SU-DHL-6 (cell line): ENCODE data around the gene SHISA4.

ENCODE experiments used
- EZH2phosphoT487 ChIP-seq: fragments of 200-600 bp; sonication (generic), shearing (Covaris generic); conservative IDR thresholded peaks from 2 replicates; pipeline ENCODE4 v1.6.1; 2018; ENCODE audit warnings: mild to moderate bottlenecking, antibody characterized with exemption, low read length, moderate library complexity, mixed read lengths
- TF ChIP-seq, protein P1 (sequence below): fragments of 200-600 bp; sonication (generic); IDR thresholded peaks from one replicate; pipeline ENCODE4 v1.5.1; 2017; ENCODE audit warnings: antibody characterized with exemption, mild to moderate bottlenecking, low read length, moderate library complexity; ENCODE audit not compliant: insufficient read depth, poor library complexity, severe bottlenecking

DNA sequence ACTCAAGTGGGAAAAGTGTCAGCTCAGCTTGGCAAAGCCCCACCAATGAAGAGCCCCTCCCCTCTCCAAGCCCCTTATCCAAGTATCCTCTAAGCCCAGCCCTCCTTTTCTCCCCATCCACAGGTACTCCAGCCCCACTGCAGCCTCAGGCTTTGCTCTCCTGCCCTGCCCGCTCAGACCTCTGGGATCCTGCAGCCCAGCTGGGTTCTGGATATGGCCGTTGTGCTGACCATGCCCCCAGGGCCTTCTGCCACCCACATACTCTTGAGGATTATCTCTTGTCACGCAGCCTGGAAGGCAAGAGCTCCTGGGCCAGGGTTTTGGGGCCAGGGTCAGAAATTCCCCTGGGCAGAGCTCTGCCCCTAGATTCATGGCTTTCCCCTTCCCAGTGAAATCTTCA lies 4.7 kb downstream of the SHISA4 start:
- TF ChIP-seq, protein P1, sequence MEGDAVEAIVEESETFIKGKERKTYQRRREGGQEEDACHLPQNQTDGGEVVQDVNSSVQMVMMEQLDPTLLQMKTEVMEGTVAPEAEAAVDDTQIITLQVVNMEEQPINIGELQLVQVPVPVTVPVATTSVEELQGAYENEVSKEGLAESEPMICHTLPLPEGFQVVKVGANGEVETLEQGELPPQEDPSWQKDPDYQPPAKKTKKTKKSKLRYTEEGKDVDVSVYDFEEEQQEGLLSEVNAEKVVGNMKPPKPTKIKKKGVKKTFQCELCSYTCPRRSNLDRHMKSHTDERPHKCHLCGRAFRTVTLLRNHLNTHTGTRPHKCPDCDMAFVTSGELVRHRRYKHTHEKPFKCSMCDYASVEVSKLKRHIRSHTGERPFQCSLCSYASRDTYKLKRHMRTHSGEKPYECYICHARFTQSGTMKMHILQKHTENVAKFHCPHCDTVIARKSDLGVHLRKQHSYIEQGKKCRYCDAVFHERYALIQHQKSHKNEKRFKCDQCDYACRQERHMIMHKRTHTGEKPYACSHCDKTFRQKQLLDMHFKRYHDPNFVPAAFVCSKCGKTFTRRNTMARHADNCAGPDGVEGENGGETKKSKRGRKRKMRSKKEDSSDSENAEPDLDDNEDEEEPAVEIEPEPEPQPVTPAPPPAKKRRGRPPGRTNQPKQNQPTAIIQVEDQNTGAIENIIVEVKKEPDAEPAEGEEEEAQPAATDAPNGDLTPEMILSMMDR: no peak
- no peak for TF ChIP-seq EZH2phosphoT487
